HL-60 (cell line): ENCODE results near the gene DAGLA.

Source experiments
- DNase-seq, 2 experiments: peaks; one replicate each; pipeline ENCODE4 v3.0.0-alpha.2; 2010 to 2020; ENCODE audit warnings: low read depth in 1 of 2, low spot score in 1 of 2
- H3K27ac ChIP-seq: fragments of 250-450 bp; sonication (Bioruptor Pico); replicated peaks from 2 replicates; pipeline ENCODE4 v1.5.1; 2020; ENCODE audit warnings: mild to moderate bottlenecking, moderate library complexity
- H3K27me3 ChIP-seq: fragments of 250-450 bp; sonication (Bioruptor Pico); 2 replicates; pipeline ENCODE4 v1.5.1; 2021; ENCODE audit warnings: mild to moderate bottlenecking, moderate library complexity; ENCODE audit not compliant: insufficient read depth, poor library complexity, severe bottlenecking
- H3K4me3 ChIP-seq: replicated peaks from 2 replicates; pipeline ENCODE4 v1.5.1; 2011; ENCODE audit warnings: mild to moderate bottlenecking, control low read depth, low read length; ENCODE audit not compliant: insufficient read depth
- CTCF ChIP-seq: IDR thresholded peaks from one replicate; pipeline ENCODE4 v1.5.1; 2011; ENCODE audit warnings: low read length, control low read depth, inconsistent platforms; ENCODE audit not compliant: insufficient read depth
- GABPA ChIP-seq: IDR thresholded peaks from 2 replicates; pipeline ENCODE4 v1.6.1; 2012; ENCODE audit warnings: low read depth
- POLR2AphosphoS5 ChIP-seq: IDR thresholded peaks from 2 replicates; pipeline ENCODE4 v1.6.1; 2012; ENCODE audit warnings: low read depth
- REST ChIP-seq: IDR thresholded peaks from 2 replicates; pipeline ENCODE4 v1.6.1; 2012; ENCODE audit warnings: low read depth; ENCODE audit not compliant: insufficient replicate concordance
- SPI1 ChIP-seq: IDR thresholded peaks from 2 replicates; pipeline ENCODE4 v1.6.1; 2012; ENCODE audit warnings: low read depth, mild to moderate bottlenecking, borderline replicate concordance

The DAGLA gene

GRCh38 chr11:61712846-61713245 lies 32.7 kb downstream of the DAGLA start:
- TF ChIP-seq POLR2AphosphoS5 (no peak), GABPA (no peak), SPI1 (no peak), CTCF (no peak), REST (no peak)
- Histone ChIP-seq H3K27me3 (no peaks in the 10 kb centered on the region), H3K4me3 (no peak overlapping the region), H3K27ac (no peak overlapping the region)
- no peak for DNase-seq

GRCh38 chr11:61713464-61713863 lies 33.3 kb downstream of the DAGLA start:
- no peak overlapping the region for H3K4me3 ChIP-seq
- H3K27me3 ChIP-seq = no peaks in the 10 kb centered on the region
- no peak overlapping the region for H3K27ac ChIP-seq
- TF ChIP-seq REST = no peak
- TF ChIP-seq SPI1 = no peak
- TF ChIP-seq GABPA = no peak
- no peak for TF ChIP-seq POLR2AphosphoS5
- TF ChIP-seq CTCF = no peak
- DNase-seq = no peak

- H3K4me3 ChIP-seq = no peak overlapping the region
- no peaks in the 10 kb centered on the region for H3K27me3 ChIP-seq
- H3K27ac ChIP-seq = no peak overlapping the region
- TF ChIP-seq REST = no peak
- TF ChIP-seq SPI1 = no peak
- TF ChIP-seq POLR2AphosphoS5 = no peak
- TF ChIP-seq CTCF = no peak
- no peak for TF ChIP-seq GABPA
- no peak for DNase-seq
These were observed 33.7 kb downstream of the DAGLA start for GRCh38 chr11:61713906-61714305.
